CD4-positive, alpha-beta memory T cell (primary cell): ENCODE results near the gene MSANTD4. TPM values are rescaled to one million over a fixed set of nuclear protein-coding genes. Genes with fewer than 3 reads are reported as not detected.
A peak's percentile ranks its signal among the peaks of the same experiment; 100 is the strongest.

ENCODE experiments used
- CTCF ChIA-PET: fragments of 350-600 bp; sonication (Branson Sonifier 250); formaldehyde crosslinking; loops from one replicate; lab custom pipeline; 2021; ENCODE audit warnings: inconsistent platforms; ENCODE audit not compliant: partially characterized antibody; lab: Charles Lee
- POLR2A ChIA-PET: fragments of 350-600 bp; sonication (Branson Sonifier 250); formaldehyde crosslinking; loops from one replicate; lab custom pipeline; 2021; ENCODE audit not compliant: partially characterized antibody; lab: Charles Lee
- DNase-seq, 5 donors: peaks; one replicate each; pipeline versions ENCODE4 v3.0.0 to v3.0.0-alpha.2; 2020 to 2022; ENCODE audit warnings: mixed read lengths in 1 of 5
- H3K27ac ChIP-seq: one replicate; pipeline ENCODE4 v1.7.0; 2013; ENCODE audit warnings: low read depth, low read length
- H3K27me3 ChIP-seq: 2 replicates; pipeline ENCODE4 v1.7.0; 2013; ENCODE audit warnings: mild to moderate bottlenecking, low read length, moderate library complexity; ENCODE audit not compliant: insufficient read depth
- H3K36me3 ChIP-seq: 2 replicates; pipeline ENCODE4 v1.7.0; 2013; ENCODE audit warnings: mild to moderate bottlenecking, low read length, moderate library complexity; ENCODE audit not compliant: insufficient read depth
- H3K4me1 ChIP-seq: 2 replicates; pipeline ENCODE4 v1.7.0; 2013; ENCODE audit warnings: mild to moderate bottlenecking, low read length, moderate library complexity; ENCODE audit not compliant: insufficient read depth
- H3K4me3 ChIP-seq, 2 donors: one replicate each; pipeline ENCODE4 v1.7.0; 2013; ENCODE audit warnings: low read length in 2 of 2, mild to moderate bottlenecking in 1 of 2
- H3K9me3 ChIP-seq, 2 donors: one replicate each; pipeline ENCODE4 v1.7.0; 2013; ENCODE audit warnings: low read length in 2 of 2, control low read depth in 1 of 2; ENCODE audit not compliant: control insufficient read depth in 1 of 2
- H3K27ac Mint-ChIP-seq, 7 donors: one replicate each; pipeline ENCODE4 v1.8.0; 2020 to 2021; ENCODE audit warnings: mixed read lengths in 7 of 7, mild to moderate bottlenecking in 6 of 7, inconsistent platforms in 3 of 7, moderate library complexity in 3 of 7
- H3K27me3 Mint-ChIP-seq, 2 donors: one replicate each; pipeline ENCODE4 v1.8.0; 2020 to 2021; ENCODE audit warnings: mixed read lengths in 2 of 2
- H3K36me3 Mint-ChIP-seq, 2 donors: one replicate each; pipeline ENCODE4 v1.8.0; 2020 to 2021; ENCODE audit warnings: mixed read lengths in 2 of 2, inconsistent platforms in 1 of 2, mild to moderate bottlenecking in 1 of 2
- H3K4me1 Mint-ChIP-seq, 4 donors: one replicate each; pipeline ENCODE4 v1.8.0; 2020 to 2021; ENCODE audit warnings: mixed read lengths in 4 of 4, mild to moderate bottlenecking in 1 of 4
- H3K4me3 Mint-ChIP-seq, 8 donors: one replicate each; pipeline ENCODE4 v1.8.0; 2020 to 2021; ENCODE audit warnings: mixed read lengths in 8 of 8, mild to moderate bottlenecking in 7 of 8, moderate library complexity in 6 of 8, inconsistent platforms in 3 of 8
- H3K9me3 Mint-ChIP-seq, 8 donors: one replicate each; pipeline ENCODE4 v1.8.0; 2020 to 2021; ENCODE audit warnings: mixed read lengths in 8 of 8, mild to moderate bottlenecking in 5 of 8, inconsistent platforms in 3 of 8, moderate library complexity in 1 of 8
- intact Hi-C: fragments of 100-400 bp; cut with micrococcal nuclease; formaldehyde crosslinking; loops from one replicate; pipeline ENCODE4 v1.15.1; 2023
- polyA plus RNA-seq, 2 donors: library from polyadenylated mRNA; unstranded; fragments of 300-500 nt; fragmentation: Illumina TruSeq; gene quantifications; one replicate each; pipeline ENCODE4 v1.2.3, GENCODE V29; 2021
- total RNA-seq, 2 experiments: library from RNA; stranded (reverse); gene quantifications; one replicate each; pipeline ENCODE4 v1.2.3, GENCODE V29; 2021

The MSANTD4 gene
- total and polyA plus RNA-seq, 4 experiments from 2014 or later, result 6.3 to 24.7 (median 16.0) TPM

DNA sequence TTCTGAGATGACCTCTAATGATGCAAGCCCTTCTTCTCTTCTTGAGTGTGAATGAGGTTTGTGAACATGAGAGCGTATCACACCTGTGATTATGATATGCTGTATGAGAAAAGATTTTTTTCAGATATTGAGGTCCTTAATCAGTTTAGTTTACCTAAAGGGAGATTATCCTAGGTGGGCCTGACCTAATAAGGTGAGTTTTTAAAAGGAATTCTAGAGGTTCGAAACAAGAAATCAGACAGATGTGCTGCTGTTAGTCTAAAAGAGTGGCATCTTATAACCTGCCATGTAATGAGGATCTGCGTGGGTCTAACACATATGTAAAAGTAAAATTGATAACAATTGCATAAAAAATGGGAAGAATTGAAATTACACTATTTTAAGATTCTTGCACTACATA is 33.8 kb downstream of the MSANTD4 start:
- Histone ChIP-seq H3K4me1 (no peaks in the 10 kb centered on the region), H3K9me3 (no peaks in the 10 kb centered on the region), H3K27me3 (no peaks in the 10 kb centered on the region), H3K4me3 (no peak overlapping the region), H3K36me3 (no peaks in the 10 kb centered on the region), H3K27ac (no peak overlapping the region)
- Mint-ChIP-seq H3K9me3 (peaks cover 3 to 11% (median 5%) of the 10 kb centered on the region in 8 donors), H3K27ac (no peak overlapping the region), H3K4me3 (no peak overlapping the region), H3K4me1 (no peaks in the 10 kb centered on the region), H3K36me3 (peaks cover 8% of the 10 kb centered on the region in 2 donors), H3K27me3 (no peaks in the 10 kb centered on the region)
- intact Hi-C loops, result no loop called here
- ChIA-PET POLR2A (no interaction called here), CTCF (no interaction called here)
- DNase-seq, result no peak

DNA sequence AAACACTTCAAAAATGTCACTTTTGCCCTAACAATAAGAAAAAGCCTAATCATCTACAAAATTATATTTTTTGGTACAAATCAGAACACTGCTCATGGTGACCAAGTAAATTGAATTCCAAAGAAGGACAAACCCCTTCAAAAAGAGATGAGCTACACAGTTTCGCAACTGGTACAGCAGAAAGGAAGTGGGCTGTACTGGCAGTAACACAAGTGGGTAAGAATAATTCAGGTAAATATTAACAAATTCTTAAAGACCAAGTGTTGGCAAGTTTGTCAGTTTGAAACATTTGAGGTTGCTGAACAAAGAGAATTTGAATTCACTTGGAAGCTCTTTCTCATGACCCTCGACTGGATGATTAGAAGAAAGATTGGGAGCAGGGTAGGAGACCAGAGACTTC is 35.5 kb downstream of the MSANTD4 start:
- POLR2A ChIA-PET, result no interaction called here
- Mint-ChIP-seq H3K27ac (no peak overlapping the region), H3K4me1 (no peaks in the 10 kb centered on the region), H3K27me3 (no peaks in the 10 kb centered on the region), H3K9me3 (peaks cover 0 to 2% (median 0%) of the 10 kb centered on the region in 8 donors), H3K36me3 (peaks cover 0 to under 1% of the 10 kb centered on the region in 2 donors), H3K4me3 (no peak overlapping the region)
- Histone ChIP-seq H3K4me1 (no peaks in the 10 kb centered on the region), H3K27me3 (no peaks in the 10 kb centered on the region), H3K27ac (no peak overlapping the region), H3K4me3 (no peak overlapping the region), H3K9me3 (no peaks in the 10 kb centered on the region), H3K36me3 (no peaks in the 10 kb centered on the region)
- intact Hi-C loops, result no loop called here
- CTCF ChIA-PET, result no interaction called here
- DNase-seq, result no peak

GRCh38 chr11:105979997-105980703 is 41.9 kb downstream of the MSANTD4 start:
- DNase-seq, result no peak
- Mint-ChIP-seq H3K4me3 (no peak overlapping the region), H3K27ac (no peak overlapping the region)

DNA sequence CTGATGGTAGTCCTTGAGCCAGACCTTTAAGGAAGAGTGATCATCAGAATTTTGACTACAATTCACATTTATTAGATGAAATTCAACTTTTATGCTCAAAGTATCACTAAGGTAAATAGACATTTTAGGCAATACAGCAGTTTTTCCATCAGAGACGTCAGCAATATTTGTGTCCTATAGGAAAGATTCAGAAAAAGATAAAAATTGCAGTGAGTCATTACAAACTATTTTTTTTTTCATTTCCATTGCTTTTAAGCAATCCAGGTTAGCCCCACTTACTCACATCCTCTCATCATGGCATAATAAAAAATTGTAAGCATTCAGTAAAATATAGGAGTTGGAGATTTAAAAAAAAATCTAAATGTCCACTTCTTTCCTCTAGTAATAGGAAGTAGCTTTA is 46.9 kb downstream of the MSANTD4 start:
- Mint-ChIP-seq H3K36me3 (no peaks in the 10 kb centered on the region), H3K27ac (no peak overlapping the region), H3K4me3 (no peak overlapping the region), H3K4me1 (no peaks in the 10 kb centered on the region), H3K27me3 (no peaks in the 10 kb centered on the region), H3K9me3 (no peaks in the 10 kb centered on the region)
- Histone ChIP-seq H3K9me3 (no peaks in the 10 kb centered on the region), H3K4me1 (no peaks in the 10 kb centered on the region), H3K4me3 (no peak overlapping the region), H3K27me3 (no peaks in the 10 kb centered on the region), H3K27ac (no peak overlapping the region), H3K36me3 (no peaks in the 10 kb centered on the region)
- POLR2A ChIA-PET, result no interaction called here
- DNase-seq, result no peak
- CTCF ChIA-PET, result no interaction called here
- intact Hi-C loops, result no loop called here

More at GRCh38 chr11:105979997-105980703, 41.9 kb downstream of the MSANTD4 start:
- H3K9me3 ChIP-seq, result no peaks in the 10 kb centered on the region
- ChIA-PET POLR2A (interaction anchor here (0.6 kb wide), 1 partner anchor 1876 kb away, joined by 3 read pairs; no protein-coding TSS in a partner anchor), CTCF (no interaction called here)
- no peaks in the 10 kb centered on the region for H3K27me3 ChIP-seq
- no peaks in the 10 kb centered on the region for H3K36me3 ChIP-seq
- no peaks in the 10 kb centered on the region for H3K36me3 Mint-ChIP-seq
- intact Hi-C loops, result no loop called here
- H3K4me3 ChIP-seq, result no peak overlapping the region
- no peak overlapping the region for H3K27ac ChIP-seq
- no peaks in the 10 kb centered on the region for H3K27me3 Mint-ChIP-seq
- H3K9me3 Mint-ChIP-seq, result peaks cover 0 to 4% (median 0%) of the 10 kb centered on the region in 8 donors
- H3K4me1 Mint-ChIP-seq, result no peaks in the 10 kb centered on the region
- no peaks in the 10 kb centered on the region for H3K4me1 ChIP-seq

DNA sequence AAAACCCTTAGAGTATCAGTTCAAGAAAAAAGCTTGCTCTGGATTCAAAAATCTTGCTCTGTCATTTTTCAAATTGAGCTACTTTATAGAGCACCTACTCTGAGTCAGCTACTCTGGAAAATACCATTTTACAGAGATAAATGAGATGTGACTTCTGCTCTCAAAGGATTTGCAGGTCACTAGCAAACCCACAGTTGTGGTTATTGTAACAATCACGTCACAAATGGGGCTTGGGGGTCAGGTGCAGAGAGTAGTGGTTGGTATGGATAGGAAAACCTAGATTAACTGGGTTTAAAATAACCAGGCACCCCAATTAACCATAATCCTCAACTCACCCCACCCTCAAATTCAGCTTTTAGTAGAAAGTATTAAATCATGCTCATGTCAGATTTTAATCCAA is 52.3 kb downstream of the MSANTD4 start:
- POLR2A ChIA-PET, result no interaction called here
- no peak overlapping the region for H3K4me3 Mint-ChIP-seq
- H3K4me1 ChIP-seq, result no peaks in the 10 kb centered on the region
- H3K27ac ChIP-seq, result no peak overlapping the region
- intact Hi-C loops, result no loop called here
- no peaks in the 10 kb centered on the region for H3K9me3 Mint-ChIP-seq
- H3K4me1 Mint-ChIP-seq, result no peaks in the 10 kb centered on the region
- no peaks in the 10 kb centered on the region for H3K9me3 ChIP-seq
- no peaks in the 10 kb centered on the region for H3K36me3 ChIP-seq
- no peak overlapping the region for H3K27ac Mint-ChIP-seq
- H3K27me3 ChIP-seq, result no peaks in the 10 kb centered on the region
- H3K27me3 Mint-ChIP-seq, result peaks cover 0 to 2% of the 10 kb centered on the region in 2 donors
- DNase-seq, result no peak
- H3K4me3 ChIP-seq, result no peak overlapping the region
- H3K36me3 Mint-ChIP-seq, result no peaks in the 10 kb centered on the region
- CTCF ChIA-PET, result no interaction called here

DNA sequence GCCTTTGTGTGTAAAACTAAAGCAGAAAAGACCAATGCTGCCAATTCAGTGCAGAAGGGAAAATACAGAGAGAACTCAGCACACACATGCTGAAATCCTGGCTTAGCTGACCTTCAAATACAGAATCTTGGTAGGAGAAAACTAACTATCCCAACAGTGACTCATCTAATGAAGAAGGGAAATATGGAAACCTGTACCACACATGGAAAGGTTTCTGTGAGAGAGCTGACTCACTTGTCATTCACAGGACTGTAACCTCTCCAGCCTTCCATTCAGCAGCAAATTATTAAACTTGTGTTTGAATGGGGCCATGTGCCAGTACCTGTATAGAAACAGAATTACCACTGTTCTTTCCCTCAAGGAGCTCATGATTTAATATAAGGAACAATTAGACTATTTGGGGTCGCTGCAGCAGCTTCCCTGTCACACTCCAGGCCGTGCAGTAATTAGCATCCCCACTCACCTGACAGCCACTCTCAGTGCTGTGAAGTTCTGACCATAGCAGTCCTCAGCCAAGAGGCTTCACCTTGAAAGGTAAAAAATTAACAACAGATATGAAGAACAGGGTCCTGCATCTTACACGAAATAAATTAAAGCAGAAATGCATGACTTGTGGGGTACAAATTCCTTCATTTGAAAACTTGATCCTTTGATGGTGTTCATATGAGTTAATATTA is 53.9 kb downstream of the MSANTD4 start:
- H3K36me3 Mint-ChIP-seq, result no peaks in the 10 kb centered on the region
- H3K9me3 Mint-ChIP-seq, result no peaks in the 10 kb centered on the region
- no peak overlapping the region for H3K4me3 Mint-ChIP-seq
- no peak overlapping the region for H3K27ac ChIP-seq
- H3K36me3 ChIP-seq, result no peaks in the 10 kb centered on the region
- no peaks in the 10 kb centered on the region for H3K9me3 ChIP-seq
- peak overlapping the region in 1 of 7 donors; percentile 77 for H3K27ac Mint-ChIP-seq
- intact Hi-C loops, result no loop called here
- POLR2A ChIA-PET, result no interaction called here
- no peaks in the 10 kb centered on the region for H3K4me1 ChIP-seq
- H3K4me3 ChIP-seq, result no peak overlapping the region
- H3K27me3 ChIP-seq, result no peaks in the 10 kb centered on the region
- no peak for DNase-seq
- no peaks in the 10 kb centered on the region for H3K4me1 Mint-ChIP-seq
- peaks cover 0 to 2% of the 10 kb centered on the region in 2 donors for H3K27me3 Mint-ChIP-seq
- CTCF ChIA-PET, result no interaction called here

DNA sequence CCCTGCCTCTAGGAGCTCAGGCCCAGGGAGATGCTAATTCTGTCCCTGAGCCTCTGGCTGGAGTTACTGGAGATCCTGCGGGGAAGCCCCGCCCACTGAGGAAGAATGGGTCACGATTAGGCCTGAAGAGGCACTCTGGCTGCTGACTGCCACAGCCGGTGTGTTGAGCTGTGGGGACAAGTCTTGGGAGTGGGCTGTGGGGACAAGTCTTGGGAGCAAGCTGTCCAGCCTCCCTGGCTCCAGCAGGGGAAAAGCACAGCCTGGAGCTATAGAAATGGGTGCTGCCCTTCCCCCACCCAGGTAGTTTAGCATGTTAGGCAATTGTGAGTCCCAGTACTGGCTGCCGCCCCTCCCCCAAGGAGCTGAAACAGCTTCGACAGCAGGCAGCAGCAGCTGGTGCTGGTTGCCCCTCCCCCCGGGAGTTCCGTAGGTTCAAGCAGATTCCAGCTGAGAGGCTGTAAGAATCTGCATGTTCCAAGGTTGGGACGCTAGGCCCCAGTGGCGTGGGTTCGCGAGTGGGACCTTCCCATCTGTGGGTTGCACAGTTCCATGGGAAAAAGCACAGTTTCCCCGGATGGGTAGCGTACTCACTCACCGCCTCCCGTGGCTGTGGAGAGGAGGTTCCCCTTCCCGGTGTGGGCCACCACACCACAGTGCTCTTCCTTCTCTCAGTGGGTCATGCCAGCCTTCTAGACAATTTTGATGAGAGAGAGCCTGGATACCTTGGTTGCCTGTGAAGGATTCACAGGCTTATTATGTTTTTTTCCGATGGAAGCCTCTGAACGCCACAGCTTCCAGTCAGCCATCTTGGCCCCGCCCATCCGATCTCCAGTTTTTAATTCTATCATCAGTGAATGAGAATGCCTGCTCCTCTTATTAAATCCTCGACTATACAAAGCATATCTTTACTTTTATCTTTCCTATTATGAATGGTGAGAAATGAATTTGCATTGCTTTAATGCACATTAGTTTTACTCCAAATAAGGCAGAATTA is 61.5 kb downstream of the MSANTD4 start:
- Histone ChIP-seq H3K4me3 (no peak overlapping the region), H3K9me3 (no peaks in the 10 kb centered on the region), H3K4me1 (no peaks in the 10 kb centered on the region), H3K27me3 (no peaks in the 10 kb centered on the region), H3K36me3 (no peaks in the 10 kb centered on the region), H3K27ac (no peak overlapping the region)
- peaks cover 0 to 5% of the 10 kb centered on the region in 2 donors for H3K27me3 Mint-ChIP-seq
- intact Hi-C loops, result no loop called here
- no peak overlapping the region for H3K4me3 Mint-ChIP-seq
- no peak for DNase-seq
- H3K27ac Mint-ChIP-seq, result no peak overlapping the region
- POLR2A ChIA-PET, result no interaction called here
- H3K4me1 Mint-ChIP-seq, result no peaks in the 10 kb centered on the region
- CTCF ChIA-PET, result no interaction called here
- H3K36me3 Mint-ChIP-seq, result peaks cover 0 to 4% of the 10 kb centered on the region in 2 donors
- peaks cover 0 to 25% (median 10%) of the 10 kb centered on the region in 8 donors for H3K9me3 Mint-ChIP-seq
